Stimulated activated CD4-positive, alpha-beta T cell treated with anti-CD3 and anti-CD28 coated beads, Interleukin-4, amount 100 ng/mL, for 24 hours (primary cell): Measurements from ENCODE around the gene RAPGEF2.
"Not testable (repeated sequence)": the region's sequence is repeated elsewhere in the genome, so short reads cannot be mapped to it uniquely, and the experiment has no call there.

Source experiments
- DNase-seq: peaks from one replicate; pipeline ENCODE4 v3.0.0-alpha.2; 2020

RAPGEF2 gene

GRCh38 chr4:159283696-159284095 lies 180.8 kb downstream of the RAPGEF2 start:
- no peak for DNase-seq

DNA sequence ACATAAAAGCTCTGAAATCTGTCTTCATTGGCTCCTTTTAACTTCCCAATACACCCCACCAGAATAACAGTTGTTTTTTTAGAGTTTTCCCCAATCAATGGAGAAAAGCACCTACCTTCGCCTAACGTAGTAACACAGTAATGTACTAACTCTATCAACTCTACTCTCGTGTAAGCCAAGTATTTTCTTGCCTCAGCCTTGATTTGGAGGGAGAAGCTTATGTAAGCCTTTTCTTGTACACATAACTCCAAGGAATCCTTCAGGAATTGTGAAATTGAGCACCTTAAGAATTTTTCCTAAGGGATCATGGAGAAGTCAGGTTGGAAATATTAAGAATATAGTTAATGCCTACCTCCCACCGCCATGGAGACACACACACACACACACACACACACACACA lies 181.2 kb downstream of the RAPGEF2 start:
- DNase-seq, result no peak

GRCh38 chr4:159284733-159285132 lies 181.9 kb downstream of the RAPGEF2 start:
- no peak for DNase-seq

DNA sequence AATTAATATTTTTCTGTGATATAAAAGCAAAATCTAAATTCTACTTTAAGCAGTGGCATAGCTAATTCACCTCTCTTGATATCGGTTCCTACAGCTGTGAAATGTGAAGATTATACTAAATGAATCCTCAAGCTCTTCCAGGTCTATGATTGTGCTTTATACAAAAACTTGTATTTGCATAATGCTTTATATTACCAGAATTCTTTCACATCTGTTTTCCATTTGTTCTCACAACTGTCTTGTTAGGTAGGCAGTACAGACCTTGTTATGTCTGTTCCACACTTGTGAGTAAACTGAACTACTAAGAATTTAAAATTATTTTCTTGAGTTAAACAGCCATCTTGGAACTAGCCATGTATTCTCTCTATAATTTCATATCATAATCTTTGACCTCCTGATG lies 184.9 kb downstream of the RAPGEF2 start:
- DNase-seq, result no peak

- no peak for DNase-seq
Observed at GRCh38 chr4:159289682-159290081, 186.8 kb downstream of the RAPGEF2 start.

DNA sequence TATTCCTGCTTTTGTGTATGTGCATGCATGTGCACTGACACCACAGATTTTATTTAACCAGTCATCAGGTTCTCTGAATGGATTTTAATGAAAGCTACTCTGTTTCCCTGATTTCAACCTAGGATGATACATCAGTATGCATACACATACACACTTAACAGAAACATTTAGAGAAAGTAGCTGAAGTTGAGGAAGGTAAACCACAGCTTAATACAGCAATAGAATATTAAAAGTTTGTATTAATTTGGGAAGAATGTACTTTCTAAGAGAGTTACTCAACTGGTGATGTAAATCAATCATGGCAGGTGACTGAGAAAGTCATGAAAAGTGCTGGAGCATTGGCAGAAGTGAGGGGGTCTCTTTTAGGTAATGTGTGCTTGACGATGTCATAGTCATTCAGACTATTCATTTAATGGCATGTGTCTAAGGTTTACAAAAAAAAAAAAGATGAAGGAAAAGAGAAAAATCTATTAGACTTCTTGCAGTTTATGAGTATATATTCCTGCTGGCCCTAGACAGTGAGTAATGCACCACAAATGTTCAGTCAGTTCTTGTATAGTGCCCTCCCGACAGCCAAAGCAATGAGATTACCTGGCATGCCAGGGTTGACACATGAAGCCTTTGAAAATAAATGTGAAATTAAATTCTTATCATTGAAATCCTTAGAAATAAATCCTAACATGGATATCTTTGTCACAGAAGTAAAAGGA lies 187.6 kb downstream of the RAPGEF2 start:
- no peak for DNase-seq

DNA sequence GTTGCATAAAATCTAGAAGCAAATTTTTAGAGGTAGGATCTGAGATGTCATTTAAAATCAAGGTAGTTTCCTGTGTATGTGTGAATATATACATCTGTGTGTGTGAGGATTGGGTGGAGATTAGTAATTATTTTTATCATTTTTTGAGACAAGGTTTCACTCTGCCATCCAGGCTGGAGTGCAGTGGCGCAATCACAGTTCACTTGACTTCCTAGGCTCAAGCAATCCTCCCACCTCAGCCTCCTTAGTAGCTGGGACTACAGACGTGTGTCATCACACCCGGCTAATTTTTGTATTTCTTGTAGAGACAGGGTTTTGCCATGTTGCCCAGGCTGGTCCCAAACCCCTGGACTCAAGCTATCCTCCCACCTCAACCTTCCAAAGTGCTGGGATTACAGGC lies 188.3 kb downstream of the RAPGEF2 start:
- no peak for DNase-seq

DNA sequence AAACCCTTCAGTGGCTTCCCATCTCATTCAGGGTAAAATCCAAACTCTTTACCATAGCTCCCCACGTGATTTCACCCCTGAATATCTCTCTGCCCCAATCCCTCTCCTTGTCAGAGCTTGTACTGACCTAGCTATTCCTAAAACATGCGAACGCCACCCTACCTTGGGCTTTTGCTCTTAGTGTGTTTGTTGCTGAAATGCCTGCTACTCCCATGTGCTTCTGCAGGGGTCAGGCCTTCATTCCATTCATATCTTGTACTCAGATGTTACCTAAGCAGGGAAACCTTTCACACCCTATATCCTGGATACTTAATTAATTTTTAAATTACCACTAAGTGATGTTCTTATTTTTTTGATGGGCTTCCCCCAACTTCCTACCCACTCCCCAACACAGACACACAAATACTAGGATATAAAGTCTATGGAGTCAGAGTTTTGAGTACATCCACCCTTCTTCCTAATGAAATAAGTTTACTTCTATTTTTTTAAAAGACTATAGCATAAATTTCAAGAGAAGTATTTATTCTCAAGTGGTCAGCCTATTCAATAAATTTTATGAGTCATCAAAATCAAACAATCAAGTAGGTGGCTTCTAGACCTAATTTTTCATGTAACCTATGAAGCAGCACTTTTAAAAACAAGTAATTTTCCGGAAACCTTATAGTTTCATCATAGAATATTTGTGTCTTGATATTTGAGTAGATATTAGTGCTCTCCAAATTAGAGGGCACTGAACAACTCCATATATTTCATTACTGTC lies 189.4 kb downstream of the RAPGEF2 start:
- no peak for DNase-seq

DNA sequence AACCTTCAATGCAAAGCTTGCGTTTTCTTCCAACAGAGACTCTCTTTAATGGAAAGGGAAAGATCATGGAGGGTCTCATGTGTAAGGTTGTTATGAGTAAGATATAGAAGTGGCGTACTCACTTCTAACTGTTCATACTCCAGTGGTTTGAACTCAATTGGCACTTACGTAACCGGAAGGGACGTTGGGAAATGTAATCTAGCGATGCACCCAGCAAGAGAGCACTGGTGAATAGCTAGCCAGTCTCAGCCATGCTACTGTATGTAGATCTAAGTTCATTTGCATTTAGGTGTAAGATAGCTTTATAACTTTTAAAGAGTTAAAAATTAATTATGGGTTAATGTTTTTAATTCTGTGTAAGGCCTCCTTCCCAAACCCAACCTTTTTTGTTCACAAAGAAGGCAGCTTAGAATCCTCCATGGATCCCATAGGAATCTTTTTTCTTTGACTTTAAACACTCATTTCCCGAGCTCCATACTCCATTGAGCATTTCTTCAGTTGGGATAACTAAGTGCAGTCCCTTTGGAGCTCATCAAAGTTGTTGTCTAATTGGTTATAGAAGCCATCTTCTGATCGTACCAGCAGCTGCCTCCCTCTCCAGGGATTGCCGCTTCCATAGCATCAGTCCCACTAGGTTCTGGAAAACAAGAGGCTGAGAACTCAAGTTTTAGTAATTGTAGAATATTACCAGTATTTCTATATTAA lies 191.1 kb downstream of the RAPGEF2 start:
- no peak for DNase-seq

DNA sequence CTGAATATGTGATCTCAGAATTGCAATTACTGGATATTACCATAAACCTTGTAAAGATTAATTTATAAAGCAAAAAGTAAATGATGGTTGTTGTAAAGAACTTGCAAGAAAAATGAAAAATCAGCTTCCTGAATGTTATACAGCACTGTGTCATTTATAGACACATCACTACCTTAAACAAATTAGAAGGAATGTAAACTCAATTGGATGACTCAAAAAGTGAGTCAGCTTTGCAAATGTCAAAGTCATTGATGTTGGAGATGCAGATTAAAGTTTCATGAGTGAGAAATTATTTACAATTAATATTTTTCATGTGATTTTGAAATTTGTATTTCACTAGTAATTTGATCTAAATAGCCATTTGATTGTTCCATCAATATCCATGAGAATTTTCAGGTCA lies 193.2 kb downstream of the RAPGEF2 start:
- no peak for DNase-seq

GRCh38 chr4:159297091-159297490 lies 194.2 kb downstream of the RAPGEF2 start:
- DNase-seq, result no peak

DNA sequence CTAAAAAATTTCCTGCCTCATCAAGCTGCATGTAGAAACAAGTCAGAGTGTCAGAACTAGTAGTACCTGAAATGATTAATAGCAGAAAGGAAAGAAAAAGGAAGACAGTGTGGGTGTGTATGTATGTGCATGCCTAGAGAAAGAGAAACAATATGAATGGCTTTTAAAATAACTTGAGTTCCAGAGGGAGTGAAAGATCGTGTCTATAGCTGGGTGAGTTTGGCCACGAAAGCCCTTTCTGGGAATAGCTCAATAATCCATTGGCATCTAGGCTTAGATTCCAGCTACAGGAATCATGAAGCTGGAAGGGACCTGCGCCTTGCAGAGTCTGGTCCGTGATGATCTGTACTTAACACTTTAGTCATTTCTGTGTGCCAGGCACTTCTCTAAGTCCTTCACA lies 195.6 kb downstream of the RAPGEF2 start:
- DNase-seq, result no peak

- DNase-seq, result no peak
Observed at GRCh38 chr4:159303435-159303834, 200.6 kb downstream of the RAPGEF2 start.

DNA sequence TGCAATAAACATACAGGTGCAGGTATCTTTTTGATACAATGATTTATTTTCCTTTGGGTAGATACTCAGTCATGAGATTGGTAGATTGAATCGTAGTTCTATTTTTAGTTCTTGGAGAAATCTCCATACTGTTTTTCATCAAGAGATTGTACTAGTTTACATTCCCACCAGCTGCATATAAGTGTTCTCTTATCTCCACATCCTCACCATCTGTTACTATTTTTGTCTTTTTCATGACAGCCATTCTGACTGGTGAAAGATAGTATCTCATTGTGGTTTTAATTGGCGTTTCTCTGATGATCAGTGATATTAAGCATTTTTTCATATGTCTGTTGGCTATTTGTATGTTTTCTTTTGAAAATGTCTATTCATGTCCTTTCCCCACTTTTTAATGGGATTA lies 202.2 kb downstream of the RAPGEF2 start:
- DNase-seq, result no peak

- no peak for DNase-seq
Observed at GRCh38 chr4:159307929-159308328, 205.1 kb downstream of the RAPGEF2 start.

DNA sequence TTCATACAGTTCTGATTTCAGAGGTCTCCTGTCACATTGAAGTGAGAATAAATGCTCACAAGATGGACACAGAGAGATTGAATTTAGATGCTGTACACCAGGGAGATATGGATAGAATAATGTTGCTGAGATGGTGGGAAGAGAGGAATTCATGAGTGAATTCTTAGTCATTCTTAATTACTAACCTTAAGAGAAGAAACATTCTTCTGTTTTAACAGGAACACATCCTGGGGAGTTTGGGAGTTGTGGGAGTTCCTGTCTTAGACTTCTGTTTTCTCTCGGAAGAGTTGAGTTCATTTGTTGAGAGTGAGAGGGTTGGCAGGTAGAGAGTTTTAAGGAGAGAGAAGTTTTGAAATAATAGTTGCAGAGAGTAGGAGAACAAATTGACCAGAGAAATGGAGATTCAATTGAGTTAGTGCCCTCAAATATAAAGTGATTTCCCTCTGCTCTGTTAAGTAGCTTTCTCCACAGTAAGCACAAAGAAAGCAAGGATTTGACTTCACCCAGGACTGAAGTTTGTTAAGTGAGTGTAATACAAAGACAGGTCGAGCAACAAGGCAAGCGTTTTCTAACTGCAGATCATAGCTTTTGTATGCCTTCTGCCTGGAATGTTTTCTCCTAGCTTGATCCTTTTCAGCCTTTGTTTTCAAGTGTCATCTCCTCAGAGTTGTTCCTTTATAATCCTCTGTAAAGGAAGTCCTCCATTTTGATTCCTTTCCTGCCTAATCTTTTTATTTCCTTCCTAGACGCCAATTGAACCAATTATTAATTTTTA lies 205.9 kb downstream of the RAPGEF2 start:
- no peak for DNase-seq

DNA sequence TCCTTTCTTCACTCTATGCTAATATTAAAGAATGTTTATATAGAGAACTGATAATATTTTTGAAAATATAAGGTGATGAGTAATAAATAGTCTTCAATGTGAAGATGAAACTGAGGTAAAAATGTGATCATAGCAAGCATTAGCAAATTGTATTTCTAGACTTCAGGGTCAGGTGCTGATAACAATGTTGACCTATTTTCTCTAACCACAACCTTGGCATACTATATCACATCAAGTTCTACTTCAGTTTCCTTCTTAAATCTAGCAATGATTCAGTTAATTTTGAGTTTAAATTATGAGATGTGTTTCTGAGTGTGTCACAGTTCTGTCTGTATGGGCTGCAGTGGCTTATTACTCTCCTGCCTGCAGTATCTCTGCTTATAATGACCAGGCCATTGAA lies 209.4 kb downstream of the RAPGEF2 start:
- DNase-seq, result no peak

GRCh38 chr4:159315879-159316278 lies 213.0 kb downstream of the RAPGEF2 start:
- DNase-seq, result not testable (repeated sequence)

- no peak for DNase-seq
Observed at GRCh38 chr4:159317203-159317602, 214.3 kb downstream of the RAPGEF2 start.

DNA sequence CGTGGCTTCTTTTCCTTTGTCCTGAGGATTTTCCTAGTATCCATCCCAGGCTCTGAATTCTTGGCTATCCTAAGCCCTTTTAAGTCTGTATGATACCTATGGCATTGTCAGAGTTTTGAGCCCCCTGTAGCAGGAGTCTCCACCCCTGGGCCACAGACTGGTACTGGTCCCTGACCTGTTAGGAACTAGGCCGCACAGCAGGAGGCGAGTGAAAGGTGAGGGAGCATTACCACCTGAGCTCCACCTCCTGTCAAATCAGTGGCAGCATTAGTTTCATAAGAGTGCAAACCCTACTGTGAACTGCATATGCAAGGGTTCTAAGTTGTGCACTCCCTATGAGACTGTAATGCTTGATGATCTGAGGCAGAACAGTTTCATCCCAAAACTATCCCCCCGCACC lies 216.1 kb downstream of the RAPGEF2 start:
- DNase-seq, result no peak

- no peak for DNase-seq
Observed at GRCh38 chr4:159326480-159326879, 223.6 kb downstream of the RAPGEF2 start.

GRCh38 chr4:159328766-159329165 lies 225.9 kb downstream of the RAPGEF2 start:
- DNase-seq, result no peak

GRCh38 chr4:159334461-159334860 lies 231.6 kb downstream of the RAPGEF2 start:
- DNase-seq, result no peak
